ENCODE measurements around the gene TMEM183A. TPM values are rescaled to one million over a fixed set of nuclear protein-coding genes. Genes with fewer than 3 reads are reported as not detected.
A peak's percentile ranks its signal among the peaks of the same experiment; 100 is the strongest.

Gene TMEM183A
- total and polyA plus RNA-seq, 9 of the 15 experiments (the other 6 are each of a cell fraction or from before 2014, with no cell fraction given) = 23.4 to 190 (median 124) TPM

DNA sequence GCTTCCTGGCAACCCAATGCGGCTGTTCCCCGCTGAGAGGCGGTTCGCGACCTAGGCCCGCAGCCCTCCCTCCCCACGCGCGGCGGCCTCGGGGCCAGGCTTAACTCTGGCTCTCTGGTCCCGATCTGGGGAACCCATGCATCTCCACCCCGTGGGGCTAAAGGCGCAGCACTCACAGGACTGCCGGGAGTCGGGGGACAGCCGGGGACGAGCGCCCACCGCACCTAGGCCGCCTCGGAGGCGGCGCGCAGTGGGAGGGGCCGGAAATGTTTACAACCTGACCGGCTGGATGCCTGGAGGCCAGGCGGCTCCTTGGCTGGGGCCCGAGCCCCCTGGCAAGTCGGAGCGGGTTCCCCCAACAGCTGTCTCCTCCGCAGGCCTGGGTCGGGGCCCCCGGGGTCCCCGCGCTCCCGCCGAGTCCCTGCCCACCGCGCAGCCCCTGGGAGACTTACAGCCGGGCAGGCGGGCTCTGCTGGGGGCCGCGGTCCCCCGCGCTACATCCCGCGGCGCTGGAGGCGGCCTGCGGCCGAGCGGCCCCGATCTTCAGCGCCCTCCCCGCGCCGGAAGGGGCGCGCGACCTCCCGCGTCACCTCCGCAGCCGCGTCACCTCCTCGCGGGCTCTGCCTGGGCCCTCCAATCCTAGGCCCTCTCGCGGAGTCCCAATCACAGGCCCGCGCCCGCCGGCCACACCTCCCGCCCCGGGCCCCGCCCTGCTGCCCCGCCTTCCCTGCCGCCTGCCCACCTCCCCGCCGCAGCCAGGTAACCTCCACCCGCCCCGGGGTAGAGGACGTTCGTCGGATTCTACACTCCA, 49.2 kb upstream of the TMEM183A start, which contains the start of gene ADIPOR1 (continued):
- TF ChIP-seq, protein P1, sequence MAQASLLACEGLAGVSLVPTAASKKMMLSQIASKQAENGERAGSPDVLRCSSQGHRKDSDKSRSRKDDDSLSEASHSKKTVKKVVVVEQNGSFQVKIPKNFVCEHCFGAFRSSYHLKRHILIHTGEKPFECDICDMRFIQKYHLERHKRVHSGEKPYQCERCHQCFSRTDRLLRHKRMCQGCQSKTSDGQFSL (CRISPR knock-in tag; IDR thresholded peaks at IDR 0.05) = no peak
- TF ChIP-seq, protein P1 (tag; IDR thresholded peaks at IDR 0.05) = no peak
- TF ChIP-seq BRCA1 (IDR thresholded peaks at IDR 0.05) = no peak
- TF ChIP-seq BRCA1 (CRISPR knock-in tag; IDR thresholded peaks at IDR 0.05) = no peak; the same call in 1 of the 2 replicates
- peak; percentile 59; the same call in 1 of the 2 replicates for TF ChIP-seq ZC3H4 (CRISPR knock-in tag; IDR thresholded peaks at IDR 0.05; ENCODE audit: borderline replicate concordance)
- TF ChIP-seq PHB (CRISPR knock-in tag; IDR thresholded peaks at IDR 0.05) = peak; percentile 70; the same call in 1 of the 2 replicates
- TF ChIP-seq NR3C1 (CRISPR knock-in tag; IDR thresholded peaks at IDR 0.05) = peak; percentile 55; the same call in 1 of the 2 replicates
- TF ChIP-seq, protein P2, sequence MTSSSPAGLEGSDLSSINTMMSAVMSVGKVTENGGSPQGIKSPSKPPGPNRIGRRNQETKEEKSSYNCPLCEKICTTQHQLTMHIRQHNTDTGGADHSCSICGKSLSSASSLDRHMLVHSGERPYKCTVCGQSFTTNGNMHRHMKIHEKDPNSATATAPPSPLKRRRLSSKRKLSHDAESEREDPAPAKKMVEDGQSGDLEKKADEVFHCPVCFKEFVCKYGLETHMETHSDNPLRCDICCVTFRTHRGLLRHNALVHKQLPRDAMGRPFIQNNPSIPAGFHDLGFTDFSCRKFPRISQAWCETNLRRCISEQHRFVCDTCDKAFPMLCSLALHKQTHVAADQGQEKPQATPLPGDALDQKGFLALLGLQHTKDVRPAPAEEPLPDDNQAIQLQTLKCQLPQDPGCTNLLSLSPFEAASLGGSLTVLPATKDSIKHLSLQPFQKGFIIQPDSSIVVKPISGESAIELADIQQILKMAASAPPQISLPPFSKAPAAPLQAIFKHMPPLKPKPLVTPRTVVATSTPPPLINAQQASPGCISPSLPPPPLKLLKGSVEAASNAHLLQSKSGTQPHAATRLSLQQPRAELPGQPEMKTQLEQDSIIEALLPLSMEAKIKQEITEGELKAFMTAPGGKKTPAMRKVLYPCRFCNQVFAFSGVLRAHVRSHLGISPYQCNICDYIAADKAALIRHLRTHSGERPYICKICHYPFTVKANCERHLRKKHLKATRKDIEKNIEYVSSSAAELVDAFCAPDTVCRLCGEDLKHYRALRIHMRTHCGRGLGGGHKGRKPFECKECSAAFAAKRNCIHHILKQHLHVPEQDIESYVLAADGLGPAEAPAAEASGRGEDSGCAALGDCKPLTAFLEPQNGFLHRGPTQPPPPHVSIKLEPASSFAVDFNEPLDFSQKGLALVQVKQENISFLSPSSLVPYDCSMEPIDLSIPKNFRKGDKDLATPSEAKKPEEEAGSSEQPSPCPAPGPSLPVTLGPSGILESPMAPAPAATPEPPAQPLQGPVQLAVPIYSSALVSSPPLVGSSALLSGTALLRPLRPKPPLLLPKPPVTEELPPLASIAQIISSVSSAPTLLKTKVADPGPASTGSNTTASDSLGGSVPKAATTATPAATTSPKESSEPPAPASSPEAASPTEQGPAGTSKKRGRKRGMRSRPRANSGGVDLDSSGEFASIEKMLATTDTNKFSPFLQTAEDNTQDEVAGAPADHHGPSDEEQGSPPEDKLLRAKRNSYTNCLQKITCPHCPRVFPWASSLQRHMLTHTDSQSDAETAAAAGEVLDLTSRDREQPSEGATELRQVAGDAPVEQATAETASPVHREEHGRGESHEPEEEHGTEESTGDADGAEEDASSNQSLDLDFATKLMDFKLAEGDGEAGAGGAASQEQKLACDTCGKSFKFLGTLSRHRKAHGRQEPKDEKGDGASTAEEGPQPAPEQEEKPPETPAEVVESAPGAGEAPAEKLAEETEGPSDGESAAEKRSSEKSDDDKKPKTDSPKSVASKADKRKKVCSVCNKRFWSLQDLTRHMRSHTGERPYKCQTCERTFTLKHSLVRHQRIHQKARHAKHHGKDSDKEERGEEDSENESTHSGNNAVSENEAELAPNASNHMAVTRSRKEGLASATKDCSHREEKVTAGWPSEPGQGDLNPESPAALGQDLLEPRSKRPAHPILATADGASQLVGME (CRISPR knock-in tag; IDR thresholded peaks at IDR 0.05) = 0 out of 2 replicates have a peak, but pooled peaks have one; percentile 49
- TF ChIP-seq, protein P3, sequence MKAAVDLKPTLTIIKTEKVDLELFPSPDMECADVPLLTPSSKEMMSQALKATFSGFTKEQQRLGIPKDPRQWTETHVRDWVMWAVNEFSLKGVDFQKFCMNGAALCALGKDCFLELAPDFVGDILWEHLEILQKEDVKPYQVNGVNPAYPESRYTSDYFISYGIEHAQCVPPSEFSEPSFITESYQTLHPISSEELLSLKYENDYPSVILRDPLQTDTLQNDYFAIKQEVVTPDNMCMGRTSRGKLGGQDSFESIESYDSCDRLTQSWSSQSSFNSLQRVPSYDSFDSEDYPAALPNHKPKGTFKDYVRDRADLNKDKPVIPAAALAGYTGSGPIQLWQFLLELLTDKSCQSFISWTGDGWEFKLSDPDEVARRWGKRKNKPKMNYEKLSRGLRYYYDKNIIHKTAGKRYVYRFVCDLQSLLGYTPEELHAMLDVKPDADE (conservative IDR thresholded peaks at IDR 0.05; ENCODE audit: control insufficient read depth, low read depth, low read length) = peak; percentile 81
- TF ChIP-seq ESRRA (IDR thresholded peaks at IDR 0.05; ENCODE audit: borderline replicate concordance, low read depth) = peak; percentile 35; the same call in 1 of the 2 replicates
- TF ChIP-seq IFI16 (CRISPR knock-in tag; IDR thresholded peaks at IDR 0.05) = no peak
- 0 out of 2 replicates have a peak, but pooled peaks have one; percentile 17 for TF ChIP-seq ZBTB1 (CRISPR knock-in tag; IDR thresholded peaks at IDR 0.05; ENCODE audit: borderline replicate concordance, low read depth)
- TF ChIP-seq MTA3 (IDR thresholded peaks at IDR 0.05; ENCODE audit: borderline replicate concordance) = peak; percentile 42; the same call in 1 of the 2 replicates
- TF ChIP-seq, protein P4, sequence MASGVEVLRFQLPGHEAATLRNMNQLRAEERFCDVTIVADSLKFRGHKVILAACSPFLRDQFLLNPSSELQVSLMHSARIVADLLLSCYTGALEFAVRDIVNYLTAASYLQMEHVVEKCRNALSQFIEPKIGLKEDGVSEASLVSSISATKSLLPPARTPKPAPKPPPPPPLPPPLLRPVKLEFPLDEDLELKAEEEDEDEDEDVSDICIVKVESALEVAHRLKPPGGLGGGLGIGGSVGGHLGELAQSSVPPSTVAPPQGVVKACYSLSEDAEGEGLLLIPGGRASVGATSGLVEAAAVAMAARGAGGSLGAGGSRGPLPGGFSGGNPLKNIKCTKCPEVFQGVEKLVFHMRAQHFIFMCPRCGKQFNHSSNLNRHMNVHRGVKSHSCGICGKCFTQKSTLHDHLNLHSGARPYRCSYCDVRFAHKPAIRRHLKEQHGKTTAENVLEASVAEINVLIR (CRISPR knock-in tag; IDR thresholded peaks at IDR 0.05) = peak; percentile 88
- no peak for TF ChIP-seq TRIM24 (IDR thresholded peaks at IDR 0.05)
- no peak for TF ChIP-seq ZNF785 (CRISPR knock-in tag; IDR thresholded peaks at IDR 0.05)
- TF ChIP-seq CHCHD3 (CRISPR knock-in tag; IDR thresholded peaks at IDR 0.05) = peak; percentile 39; the same call in 1 of the 2 replicates
- no peak for TF ChIP-seq PHF21A (IDR thresholded peaks at IDR 0.05; ENCODE audit: borderline replicate concordance, low read depth)
- no peak for TF ChIP-seq NELFE (IDR thresholded peaks at IDR 0.05; ENCODE audit: insufficient read depth, insufficient read length)
